ENCODE data around the gene THAP12. TPM values are rescaled to one million over a fixed set of nuclear protein-coding genes. Genes with fewer than 3 reads are reported as not detected.

THAP12 gene
- polyA plus RNA-seq, 2 of the 4 experiments (the other 2 are of a cell fraction), result 34.6 to 82.4 TPM

DNA sequence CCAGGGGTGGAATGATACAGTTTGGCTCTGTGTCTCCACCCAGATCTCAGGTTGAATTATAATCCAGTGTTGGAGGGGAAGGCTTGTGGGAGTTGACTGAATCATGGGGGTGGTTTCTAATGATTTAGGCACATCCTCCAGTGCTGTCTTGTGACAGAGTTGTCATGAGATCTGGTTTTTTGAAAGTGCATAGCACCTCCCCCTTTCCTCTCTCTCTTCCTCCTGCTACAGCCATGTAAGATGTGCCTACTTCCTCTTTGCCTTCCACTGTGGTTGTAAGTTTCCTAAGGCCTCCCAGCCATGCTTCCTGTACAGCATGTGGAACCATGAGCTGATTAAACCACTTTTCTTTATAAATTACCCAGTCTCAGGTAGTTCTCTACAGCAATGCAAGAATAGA, 45.1 kb downstream of the THAP12 start:
- TF ChIP-seq GATA3 (IDR thresholded peaks at IDR 0.05; ENCODE audit: borderline replicate concordance) (no peak), NFE2L2 (conservative IDR thresholded peaks at IDR 0.05; ENCODE audit: low read length) (no peak), RCOR1 (IDR thresholded peaks at IDR 0.05; ENCODE audit: low read depth, low read length) (no peak)
- TF ChIP-seq, protein P1, sequence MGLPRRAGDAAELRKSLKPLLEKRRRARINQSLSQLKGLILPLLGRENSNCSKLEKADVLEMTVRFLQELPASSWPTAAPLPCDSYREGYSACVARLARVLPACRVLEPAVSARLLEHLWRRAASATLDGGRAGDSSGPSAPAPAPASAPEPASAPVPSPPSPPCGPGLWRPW (IDR thresholded peaks at IDR 0.05), result no peak
- FAIRE-seq (no peak), ATAC-seq (no peak), DNase-seq (ENCODE audit: low read depth in 1 of 2, low spot score in 1 of 2) (no peak)
- Histone ChIP-seq H3K4me3 (no peak overlapping the region), H3K4me1 (no peaks in the 10 kb centered on the region), H3K27ac (no peak overlapping the region), H3K4me2 (no peak overlapping the region), H3K9me3 (peaks cover 23% of the 10 kb centered on the region)
- ChIA-PET CTCF (interaction anchor here (0.9 to 1.3 kb wide), 2 partner anchors 8 to 18 kb away, joined by 3 read pairs; no protein-coding TSS in a partner anchor), POLR2A (no interaction called here)

GRCh38 chr11:76334826-76335389, 46.0 kb downstream of the THAP12 start:
- no peak for ATAC-seq
- no peak overlapping the region for H3K4me2 ChIP-seq
- TF ChIP-seq ZFP36 (IDR thresholded peaks at IDR 0.05; ENCODE audit: borderline replicate concordance, partially characterized antibody), result peak; percentile 74
- TF ChIP-seq MAFK (IDR thresholded peaks at IDR 0.05; ENCODE audit: partially characterized antibody), result no peak
- no peak for TF ChIP-seq PBX3 (IDR thresholded peaks at IDR 0.05)
- peak in 1 of 2 experiments; percentile 72; a peak in 2 of 4 replicates for TF ChIP-seq CEBPB (IDR thresholded peaks at IDR 0.05)
- no peak for TF ChIP-seq HOXB5 (CRISPR knock-in tag; IDR thresholded peaks at IDR 0.05)
- no peak for TF ChIP-seq POLR2A (IDR thresholded peaks at IDR 0.05; ENCODE audit: low read length)
- CTCF ChIA-PET, result interaction anchor here (1.2 kb wide), 1 partner anchor 16 kb away, joined by 3 read pairs; no protein-coding TSS in a partner anchor
- WGBS (ENCODE audit: missing lambda C conversion rate), result 90% methylated on average over 5 of the region's 5 CpGs
- H3K4me1 ChIP-seq, result no peaks in the 10 kb centered on the region
- POLR2A ChIA-PET, result no interaction called here
- H3K27ac ChIP-seq, result no peak overlapping the region
- H3K4me3 ChIP-seq, result no peak overlapping the region
- no peak for FAIRE-seq
- DNase-seq (ENCODE audit: low read depth in 1 of 2, low spot score in 1 of 2), result no peak
- H3K9me3 ChIP-seq, result peaks cover 23% of the 10 kb centered on the region

GRCh38 chr11:76330651-76331050, 50.3 kb downstream of the THAP12 start:
- Histone ChIP-seq H3K4me3 (no peak overlapping the region), H3K4me2 (no peak overlapping the region), H3K27ac (no peak overlapping the region), H3K4me1 (no peaks in the 10 kb centered on the region), H3K9me3 (peaks cover 16% of the 10 kb centered on the region)
- no peak for FAIRE-seq
- ChIA-PET POLR2A (no interaction called here), CTCF (interaction anchor here (0.8 to 1.6 kb wide), 2 partner anchors 11 to 123 kb away, joined by 3 to 5 read pairs; no protein-coding TSS in a partner anchor)
- 86% methylated on average over 7 of the region's 7 CpGs for WGBS (ENCODE audit: missing lambda C conversion rate)
- no peak for DNase-seq (ENCODE audit: low read depth in 1 of 2, low spot score in 1 of 2)
- no peak for ATAC-seq
- TF ChIP-seq RCOR1 (IDR thresholded peaks at IDR 0.05; ENCODE audit: low read depth, low read length) (no peak), FOXS1 (CRISPR knock-in tag; IDR thresholded peaks at IDR 0.05) (no peak), HOXB13 (CRISPR knock-in tag; IDR thresholded peaks at IDR 0.05; ENCODE audit: low read depth) (no peak), ELK1 (IDR thresholded peaks at IDR 0.05; ENCODE audit: low read depth, low read length) (no peak)

DNA sequence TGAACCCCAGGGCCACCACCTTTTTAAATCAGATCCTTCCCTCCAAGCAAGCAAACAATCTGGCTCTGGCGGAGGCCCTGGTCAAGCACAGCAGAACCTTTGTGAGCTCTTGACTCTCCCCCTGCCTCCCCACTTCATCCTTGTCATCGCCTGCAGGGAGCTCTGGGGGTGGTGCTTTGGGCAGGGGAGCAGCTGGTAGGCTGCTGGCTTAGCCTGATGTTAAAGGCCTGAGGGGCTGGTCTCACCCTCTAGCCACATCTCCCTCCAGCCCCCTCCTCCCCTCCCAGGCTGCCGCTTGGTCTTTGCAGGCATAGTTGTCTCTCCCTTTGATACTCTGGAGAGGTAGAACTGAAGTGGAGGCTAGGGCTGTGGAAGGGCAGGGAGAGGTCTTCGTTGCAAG, 50.9 kb downstream of the THAP12 start:
- H3K4me1 ChIP-seq, result no peaks in the 10 kb centered on the region
- H3K4me3 ChIP-seq, result no peak overlapping the region
- peaks cover 10% of the 10 kb centered on the region for H3K9me3 ChIP-seq
- peak; percentile 31 to 34; a peak in 1 of 6 replicates for ATAC-seq
- WGBS (ENCODE audit: missing lambda C conversion rate), result 68% methylated on average over 4 of the region's 4 CpGs
- no peak for FAIRE-seq
- ChIA-PET POLR2A (no interaction called here), CTCF (interaction anchor here (1.6 kb wide), 1 partner anchor 11 kb away, joined by 5 read pairs; no protein-coding TSS in a partner anchor)
- no peak overlapping the region for H3K27ac ChIP-seq
- no peak overlapping the region for H3K4me2 ChIP-seq
- DNase-seq (ENCODE audit: low read depth in 1 of 2, low spot score in 1 of 2), result no peak
- TF ChIP-seq MYC (IDR thresholded peaks at IDR 0.05; ENCODE audit: borderline replicate concordance, low read length) (no peak), KDM5A (IDR thresholded peaks at IDR 0.05) (no peak), HEYL (CRISPR knock-in tag; IDR thresholded peaks at IDR 0.05) (no peak), ZFP36 (IDR thresholded peaks at IDR 0.05; ENCODE audit: borderline replicate concordance, partially characterized antibody) (no peak), PBX3 (IDR thresholded peaks at IDR 0.05) (no peak), CTCF (IDR thresholded peaks at IDR 0.05) (no peak), SMC3 (IDR thresholded peaks at IDR 0.05) (no peak), EHMT2 (IDR thresholded peaks at IDR 0.05; ENCODE audit: low read depth) (no peak)
